NK-92 (cell line): Measurements from ENCODE around the gene BAIAP2.
"Not testable (repeated sequence)": the region's sequence is repeated elsewhere in the genome, so short reads cannot be mapped to it uniquely, and the experiment has no call there.

Experiments used
- DNase-seq: peaks from one replicate; lab custom pipeline; 2025; ENCODE audit not compliant: unreplicated experiment; lab: John Stamatoyannopoulos, UW

Gene BAIAP2

GRCh38 chr17:81021531-81022343, 13.2 kb upstream of the BAIAP2 start:
- no peak for DNase-seq

- no peak for DNase-seq
Observed at GRCh38 chr17:81022344-81022676, 12.6 kb upstream of the BAIAP2 start.

- DNase-seq: no peak
Observed at GRCh38 chr17:81025065-81025740, 9.7 kb upstream of the BAIAP2 start.

- DNase-seq: no peak
Observed at GRCh38 chr17:81025741-81026129, 9.2 kb upstream of the BAIAP2 start.

- DNase-seq: no peak
Observed at GRCh38 chr17:81026266-81027036, 8.5 kb upstream of the BAIAP2 start.

- DNase-seq: no peak
Observed at GRCh38 chr17:81027038-81027437, 7.9 kb upstream of the BAIAP2 start.

- DNase-seq: no peak
Observed at GRCh38 chr17:81027591-81028505, 7.1 kb upstream of the BAIAP2 start.

GRCh38 chr17:81028506-81028858, 6.5 kb upstream of the BAIAP2 start:
- DNase-seq: no peak

- no peak for DNase-seq
Observed at GRCh38 chr17:81029859-81030258, 5.1 kb upstream of the BAIAP2 start.

- not testable (repeated sequence) for DNase-seq
Observed at GRCh38 chr17:81030312-81030711, 4.6 kb upstream of the BAIAP2 start.

- no peak for DNase-seq
Observed at GRCh38 chr17:81030741-81031565, 4.0 kb upstream of the BAIAP2 start.

GRCh38 chr17:81031566-81032550, 3.1 kb upstream of the BAIAP2 start:
- no peak for DNase-seq

- DNase-seq: no peak
Observed at GRCh38 chr17:81032641-81033480, 2.1 kb upstream of the BAIAP2 start.

- DNase-seq: no peak
Observed at GRCh38 chr17:81033535-81034167, 1.3 kb upstream of the BAIAP2 start.

- DNase-seq: no peak
Observed at GRCh38 chr17:81034168-81034777, 678 bp upstream of the BAIAP2 start.

GRCh38 chr17:81035521-81036196, 708 bp downstream of the BAIAP2 start:
- no peak for DNase-seq
